Ovary (tissue), 9 donors: Measurements from ENCODE around the gene CHID1. TPM values are rescaled to one million over a fixed set of nuclear protein-coding genes. Genes with fewer than 3 reads are reported as not detected.

ENCODE experiments used
- DNase-seq, 5 donors: peaks; one replicate each; pipeline ENCODE4 v3.0.0-alpha.2; 2019 to 2020
- H3K27ac ChIP-seq, 2 donors: fragments of 200-600 bp; one replicate each; pipeline versions ENCODE4 v1.5.1 to v1.8.0; 2019 to 2022
- H3K27me3 ChIP-seq: fragments of 200-600 bp; one replicate; pipeline ENCODE4 v1.8.0; 2022
- H3K36me3 ChIP-seq: fragments of 200-600 bp; sonication (generic); one replicate; pipeline ENCODE4 v1.5.1; 2019
- H3K4me1 ChIP-seq: one replicate; pipeline ENCODE4 v1.8.1; 2013; ENCODE audit warnings: mild to moderate bottlenecking, moderate library complexity; ENCODE audit not compliant: insufficient read depth
- H3K4me3 ChIP-seq: fragments of 200-600 bp; sonication (generic); one replicate; pipeline ENCODE4 v1.5.1; 2017
- H3K9me3 ChIP-seq, 2 donors: fragments of 200-600 bp in 1 of 2; sonication (generic) in 1 of 2; one replicate each; pipeline versions ENCODE4 v1.5.1 to v1.8.1; 2013 to 2019; ENCODE audit warnings: mild to moderate bottlenecking in 1 of 2, moderate library complexity in 1 of 2
- EP300 ChIP-seq: sonication (generic); formaldehyde crosslinking; IDR thresholded peaks from one replicate; pipeline ENCODE4 v1.6.1; 2017; ENCODE audit warnings: antibody characterized with exemption
- POLR2A ChIP-seq: fragments of 450-650 bp; IDR thresholded peaks from one replicate; pipeline ENCODE4 v1.6.1; 2017; ENCODE audit warnings: antibody characterized with exemption, mild to moderate bottlenecking, moderate library complexity
- WGBS, 3 donors: extraction: QIAGEN DNeasy Blood & Tissue Kit in 1 of 3; methylation state at CpG; one replicate each; pipeline versions ENCODE4 v1.1.5 to v1.1.7; 2013 to 2017; 5-methylcytosine and 5-hydroxymethylcytosine counted together
- intact Hi-C, 4 donors: fragments of 100-400 bp; cut with DNase I; formaldehyde crosslinking; loops; one replicate each; pipeline versions ENCODE4 v1.11.0 to v1.15.1; 2022 to 2023
- polyA plus RNA-seq, 2 donors: library from polyadenylated mRNA; stranded (reverse); fragments of 200-250 nt in 1 of 2; fragments of 350-450 nt in 1 of 2; fragmentation: Illumina TruSeq in 1 of 2; extraction: RNeasy Lipid Tissue Mini Kit (QIAGEN cat#74804) in 1 of 2; gene quantifications; one replicate each; pipeline ENCODE4 v1.2.3, GENCODE V29; 2013 to 2014
- total RNA-seq, 7 donors: library from RNA; depleted of rRNA in 2 of 7; stranded (reverse); fragments of >200 nt in 2 of 7; fragmentation: NEBNext Ultra II Directional in 3 of 7; extraction: Animal tissue kit (Norgen Biotek cat#: 25700) in 3 of 7; gene quantifications; one replicate each; pipeline versions ENCODE4 v1.1.0 to v1.2.4, GENCODE V29; 2016 to 2023
- TF ChIP-seq, protein P1 (sequence below), 3 donors: fragments of 450-650 bp in 2 of 3; fragments of 200-600 bp in 1 of 3; IDR thresholded peaks; one replicate each; pipeline versions ENCODE4 v1.5.1 to v1.8.0; 2016 to 2022; ENCODE audit warnings: antibody characterized with exemption in 3 of 3, mild to moderate bottlenecking in 1 of 3
- donor health status: DM: no; HTN: no; CAD: no; lungs with moderate emphysema.
- donor health status: DM: no; HTN: no; CAD: no.
- donor health status: Bipolar disorder and iron deficiency.
- donor health status: DM: yes; HTN: yes; CAD: no.
- donor health status: DM: no; HTN: no; CAD: no.
- donor health status: DM: yes; HTN: yes; CAD: no.

CHID1 gene
- total and polyA plus RNA-seq, 9 donors: 41.0 to 90.7 (median 70.6) TPM

DNA sequence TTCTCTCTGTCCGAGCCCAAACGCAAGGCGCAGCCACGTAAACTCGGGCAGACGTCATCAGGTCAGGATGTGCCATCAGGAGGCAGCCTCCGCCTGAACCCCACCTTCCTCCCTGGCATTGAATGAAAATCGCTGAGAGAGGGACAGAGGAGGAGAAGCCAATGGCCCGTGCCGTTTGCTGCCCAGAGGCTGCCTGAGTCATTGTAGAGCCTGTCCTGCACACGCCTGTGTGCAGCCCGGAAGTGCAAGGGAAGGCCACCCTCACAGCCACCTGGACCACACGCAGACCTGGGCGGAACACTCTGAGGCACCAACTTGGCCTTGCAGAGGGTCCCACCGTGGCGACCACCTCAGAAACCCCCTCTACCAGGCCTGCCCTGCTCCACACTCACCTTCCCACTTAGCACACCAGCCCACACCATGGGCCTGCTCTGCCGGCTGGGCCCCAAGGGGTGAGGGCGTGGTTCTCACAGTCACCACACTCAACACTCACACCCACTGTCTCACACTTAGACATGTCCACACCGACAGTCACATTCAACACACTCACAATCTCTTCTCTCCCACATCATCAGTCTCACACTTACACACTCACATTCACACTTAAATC is 9.1 kb downstream of the CHID1 start:
- no peak for DNase-seq
- intact Hi-C loops: no loop called here
- Histone ChIP-seq H3K27ac (no peak overlapping the region), H3K4me1 (no peaks in the 10 kb centered on the region), H3K36me3 (no peaks in the 10 kb centered on the region), H3K4me3 (no peak overlapping the region), H3K27me3 (no peaks in the 10 kb centered on the region), H3K9me3 (no peaks in the 10 kb centered on the region)
- WGBS, 3 donors: 87 to 90% (median 89%) methylated on average over 19 of the region's 19 CpGs
- no peak for TF ChIP-seq EP300
- no peak for TF ChIP-seq POLR2A
- TF ChIP-seq, protein P1, sequence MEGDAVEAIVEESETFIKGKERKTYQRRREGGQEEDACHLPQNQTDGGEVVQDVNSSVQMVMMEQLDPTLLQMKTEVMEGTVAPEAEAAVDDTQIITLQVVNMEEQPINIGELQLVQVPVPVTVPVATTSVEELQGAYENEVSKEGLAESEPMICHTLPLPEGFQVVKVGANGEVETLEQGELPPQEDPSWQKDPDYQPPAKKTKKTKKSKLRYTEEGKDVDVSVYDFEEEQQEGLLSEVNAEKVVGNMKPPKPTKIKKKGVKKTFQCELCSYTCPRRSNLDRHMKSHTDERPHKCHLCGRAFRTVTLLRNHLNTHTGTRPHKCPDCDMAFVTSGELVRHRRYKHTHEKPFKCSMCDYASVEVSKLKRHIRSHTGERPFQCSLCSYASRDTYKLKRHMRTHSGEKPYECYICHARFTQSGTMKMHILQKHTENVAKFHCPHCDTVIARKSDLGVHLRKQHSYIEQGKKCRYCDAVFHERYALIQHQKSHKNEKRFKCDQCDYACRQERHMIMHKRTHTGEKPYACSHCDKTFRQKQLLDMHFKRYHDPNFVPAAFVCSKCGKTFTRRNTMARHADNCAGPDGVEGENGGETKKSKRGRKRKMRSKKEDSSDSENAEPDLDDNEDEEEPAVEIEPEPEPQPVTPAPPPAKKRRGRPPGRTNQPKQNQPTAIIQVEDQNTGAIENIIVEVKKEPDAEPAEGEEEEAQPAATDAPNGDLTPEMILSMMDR (IDR thresholded peaks at IDR 0.05): no peak

DNA sequence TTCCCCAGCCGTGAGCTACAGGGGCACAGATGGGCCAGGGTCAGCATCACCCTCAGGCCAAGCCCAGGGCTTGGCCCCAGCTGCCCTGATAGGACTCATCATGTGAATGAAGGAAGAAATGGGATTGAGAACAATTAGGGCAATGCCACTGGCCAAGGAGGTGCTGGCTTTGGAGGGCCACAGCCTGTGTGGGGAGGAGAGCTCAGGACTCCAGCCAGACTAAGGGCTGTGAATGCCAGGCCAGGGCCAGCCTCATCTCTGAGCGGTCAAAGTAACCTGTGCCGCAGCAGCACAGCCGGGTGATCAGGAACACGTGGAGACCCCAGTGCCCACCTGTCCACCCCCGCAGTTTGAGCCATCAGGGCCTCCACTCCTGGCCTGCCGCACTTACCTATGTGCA is 10.1 kb downstream of the CHID1 start:
- no peak for DNase-seq
- H3K4me3 ChIP-seq: no peak overlapping the region
- no peak overlapping the region for H3K27ac ChIP-seq
- intact Hi-C loops: no loop called here
- H3K9me3 ChIP-seq: no peaks in the 10 kb centered on the region
- TF ChIP-seq, protein P1 (IDR thresholded peaks at IDR 0.05): no peak
- 83 to 92% (median 89%) methylated on average over 7 of the region's 7 CpGs for WGBS, 3 donors
- no peaks in the 10 kb centered on the region for H3K36me3 ChIP-seq
- H3K27me3 ChIP-seq: no peaks in the 10 kb centered on the region
- H3K4me1 ChIP-seq: no peaks in the 10 kb centered on the region

DNA sequence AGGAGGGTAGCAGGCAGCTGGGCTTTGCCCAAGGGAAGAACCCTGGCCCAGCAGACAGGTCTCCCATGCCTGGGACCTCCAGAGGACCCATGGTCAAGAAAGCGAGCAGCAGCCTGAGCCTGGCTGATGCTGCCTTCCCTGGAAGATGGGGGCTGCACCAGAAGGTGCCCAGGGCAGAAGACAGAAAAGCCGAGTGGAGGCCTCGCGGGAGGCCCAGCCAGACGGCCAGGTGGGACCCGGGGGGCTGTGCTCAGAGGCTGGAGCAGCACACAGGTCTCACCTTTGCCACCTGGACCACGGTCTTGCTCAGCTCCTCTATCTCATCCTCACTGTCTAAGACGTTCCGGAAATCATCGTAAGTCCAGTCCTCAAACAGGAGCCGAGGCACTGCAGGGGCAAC is 10.9 kb downstream of the CHID1 start:
- no peak for DNase-seq
- TF ChIP-seq EP300: no peak
- TF ChIP-seq POLR2A: no peak
- TF ChIP-seq, protein P1 (IDR thresholded peaks at IDR 0.05): no peak

DNA sequence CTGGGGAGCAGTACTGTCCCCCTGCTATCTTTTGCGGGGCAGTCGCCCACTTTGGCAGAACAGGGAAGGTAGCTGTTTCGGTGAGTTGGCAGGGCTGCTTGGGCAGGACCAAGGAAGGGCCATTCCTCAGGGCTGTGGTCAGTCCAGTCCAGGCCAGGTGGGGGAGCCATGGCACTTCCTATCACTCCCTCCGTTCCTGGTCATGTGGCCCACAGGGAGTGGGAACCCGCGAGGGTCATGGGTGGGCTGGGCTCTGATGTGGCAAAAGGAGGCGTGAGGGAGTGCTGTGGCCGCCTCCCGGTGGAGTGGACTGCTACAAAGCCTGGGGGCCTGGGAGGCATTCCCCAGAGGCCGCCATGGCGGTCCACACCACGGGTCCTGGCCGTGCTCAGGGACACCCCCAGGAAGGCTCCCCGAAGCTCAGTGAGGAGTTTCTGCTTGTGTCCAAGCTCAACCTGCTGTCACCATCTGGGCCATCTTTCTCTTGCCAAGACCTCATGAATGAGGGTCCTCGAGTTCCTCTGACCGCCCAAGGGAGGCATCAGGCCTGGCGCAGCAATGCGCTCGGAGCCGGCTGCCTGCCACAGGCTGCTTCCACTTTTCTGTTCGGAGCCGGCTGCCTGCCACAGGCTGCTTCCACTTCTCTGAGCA is 11.9 kb downstream of the CHID1 start:
- H3K36me3 ChIP-seq: no peaks in the 10 kb centered on the region
- no peaks in the 10 kb centered on the region for H3K27me3 ChIP-seq
- no peak overlapping the region for H3K27ac ChIP-seq
- H3K4me1 ChIP-seq: no peaks in the 10 kb centered on the region
- H3K4me3 ChIP-seq: no peak overlapping the region
- 76 to 81% (median 77%) methylated on average over 21 to 22 of the region's 22 CpGs for WGBS, 3 donors
- no peak for DNase-seq
- intact Hi-C loops: no loop called here
- TF ChIP-seq EP300: no peak
- TF ChIP-seq POLR2A: no peak
- TF ChIP-seq, protein P1 (IDR thresholded peaks at IDR 0.05): no peak
- H3K9me3 ChIP-seq: no peaks in the 10 kb centered on the region

More for the DNA sequence above, 10.9 kb downstream of the CHID1 start:
- no peaks in the 10 kb centered on the region for H3K27me3 ChIP-seq
- H3K4me3 ChIP-seq: no peak overlapping the region
- no peak overlapping the region for H3K27ac ChIP-seq
- intact Hi-C loops: no loop called here
- 89 to 90% (median 90%) methylated on average over 11 of the region's 11 CpGs for WGBS, 3 donors
- H3K9me3 ChIP-seq: no peaks in the 10 kb centered on the region
- no peaks in the 10 kb centered on the region for H3K4me1 ChIP-seq
- no peaks in the 10 kb centered on the region for H3K36me3 ChIP-seq
